PC-3 (cell line): ENCODE measurements around the gene ISG20L2.

Experiments
- EZH2 ChIP-seq: fragments of 300-600 bp; sonication (generic); IDR thresholded peaks from one replicate; pipeline ENCODE4 v1.6.1; 2017; ENCODE audit warnings: antibody characterized with exemption, mild to moderate bottlenecking, low read length; ENCODE audit not compliant: unreplicated experiment
- EZH2phosphoT487 ChIP-seq: fragments of 300-600 bp; sonication (generic); IDR thresholded peaks from 2 replicates; pipeline ENCODE4 v1.6.1; 2018; ENCODE audit warnings: mild to moderate bottlenecking, antibody characterized with exemption, low read length, borderline replicate concordance
- TF ChIP-seq, protein P1 (sequence below): fragments of 300-600 bp; sonication (generic); conservative IDR thresholded peaks from 2 replicates; pipeline ENCODE4 v1.5.1; 2017; ENCODE audit warnings: antibody characterized with exemption, low read depth, mild to moderate bottlenecking, low read length

DNA sequence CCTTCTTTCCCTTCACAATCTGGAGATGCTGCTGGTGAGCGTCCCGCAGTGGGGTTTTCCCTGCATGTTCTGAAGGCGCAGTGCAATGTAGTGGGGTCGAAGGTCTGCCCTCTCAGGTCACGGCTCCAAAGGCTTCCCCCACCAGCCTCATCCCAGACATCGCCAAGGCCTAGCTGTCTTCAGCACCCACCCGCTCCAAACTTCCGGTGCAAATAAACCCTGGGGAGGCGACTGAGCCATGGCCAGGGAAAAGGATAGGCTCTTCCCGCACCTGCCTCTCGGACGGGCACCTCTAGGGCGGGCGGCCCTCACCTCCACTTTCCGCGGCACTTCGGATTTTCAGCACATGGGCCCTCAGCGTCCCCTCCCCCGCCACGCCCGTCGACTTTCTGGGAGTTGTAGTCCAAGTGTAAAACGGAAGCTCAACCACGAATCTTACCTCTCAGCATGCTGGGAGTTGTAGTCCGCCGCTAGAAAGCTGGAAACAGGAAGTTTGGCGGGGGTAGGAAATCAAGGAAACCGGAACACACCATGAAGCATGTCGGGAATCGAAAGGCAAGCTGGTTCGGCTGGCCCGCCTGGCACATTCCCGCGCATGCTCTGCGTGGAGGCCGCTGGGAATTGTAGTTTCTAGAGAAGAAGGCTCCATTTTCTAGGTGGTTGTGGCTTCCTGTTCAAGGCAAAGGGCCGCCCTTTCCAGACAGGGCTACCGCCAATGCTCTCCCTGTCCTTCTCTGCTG is 12.3 kb upstream of the ISG20L2 start, which contains the start of gene MRPL24:
- TF ChIP-seq, protein P1, sequence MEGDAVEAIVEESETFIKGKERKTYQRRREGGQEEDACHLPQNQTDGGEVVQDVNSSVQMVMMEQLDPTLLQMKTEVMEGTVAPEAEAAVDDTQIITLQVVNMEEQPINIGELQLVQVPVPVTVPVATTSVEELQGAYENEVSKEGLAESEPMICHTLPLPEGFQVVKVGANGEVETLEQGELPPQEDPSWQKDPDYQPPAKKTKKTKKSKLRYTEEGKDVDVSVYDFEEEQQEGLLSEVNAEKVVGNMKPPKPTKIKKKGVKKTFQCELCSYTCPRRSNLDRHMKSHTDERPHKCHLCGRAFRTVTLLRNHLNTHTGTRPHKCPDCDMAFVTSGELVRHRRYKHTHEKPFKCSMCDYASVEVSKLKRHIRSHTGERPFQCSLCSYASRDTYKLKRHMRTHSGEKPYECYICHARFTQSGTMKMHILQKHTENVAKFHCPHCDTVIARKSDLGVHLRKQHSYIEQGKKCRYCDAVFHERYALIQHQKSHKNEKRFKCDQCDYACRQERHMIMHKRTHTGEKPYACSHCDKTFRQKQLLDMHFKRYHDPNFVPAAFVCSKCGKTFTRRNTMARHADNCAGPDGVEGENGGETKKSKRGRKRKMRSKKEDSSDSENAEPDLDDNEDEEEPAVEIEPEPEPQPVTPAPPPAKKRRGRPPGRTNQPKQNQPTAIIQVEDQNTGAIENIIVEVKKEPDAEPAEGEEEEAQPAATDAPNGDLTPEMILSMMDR = no peak
- no peak for TF ChIP-seq EZH2
- TF ChIP-seq EZH2phosphoT487 = no peak
